Suprapubic skin (tissue), 4 donors: Measurements from ENCODE around the gene CAMTA1. TPM values are rescaled to one million over a fixed set of nuclear protein-coding genes. Genes with fewer than 3 reads are reported as not detected.

ENCODE experiments used
- DNase-seq, 2 donors: peaks; one replicate each; pipeline ENCODE4 v3.0.0-alpha.2; 2019; ENCODE audit warnings: low spot score in 2 of 2
- H3K27ac ChIP-seq: fragments of 200-600 bp; sonication (generic); one replicate; pipeline ENCODE4 v1.5.1; 2019
- H3K27me3 ChIP-seq: fragments of 200-600 bp; sonication (generic); one replicate; pipeline ENCODE4 v1.5.1; 2019
- H3K36me3 ChIP-seq: fragments of 200-600 bp; sonication (generic); one replicate; pipeline ENCODE4 v1.5.1; 2019
- H3K4me1 ChIP-seq: fragments of 200-600 bp; sonication (generic); one replicate; pipeline ENCODE4 v1.5.1; 2019
- H3K4me3 ChIP-seq: fragments of 200-600 bp; sonication (generic); one replicate; pipeline ENCODE4 v1.5.1; 2019; ENCODE audit warnings: mild to moderate bottlenecking
- H3K9me3 ChIP-seq: fragments of 200-600 bp; sonication (generic); one replicate; pipeline ENCODE4 v1.5.1; 2019
- CTCF ChIP-seq, 2 donors: fragments of 200-600 bp in 1 of 2; fragments of 450-650 bp in 1 of 2; sonication (generic) in 1 of 2; IDR thresholded peaks; one replicate each; pipeline ENCODE4 v1.5.1; 2016 to 2019; ENCODE audit warnings: antibody characterized with exemption in 2 of 2, mild to moderate bottlenecking in 1 of 2, moderate library complexity in 1 of 2
- EP300 ChIP-seq: sonication (generic); formaldehyde crosslinking; IDR thresholded peaks from one replicate; pipeline ENCODE4 v1.6.1; 2017; ENCODE audit warnings: antibody characterized with exemption
- POLR2A ChIP-seq, 2 donors: fragments of 450-650 bp; IDR thresholded peaks; one replicate each; pipeline ENCODE4 v1.6.1; 2017; ENCODE audit warnings: antibody characterized with exemption in 2 of 2, mild to moderate bottlenecking in 2 of 2, moderate library complexity in 2 of 2
- POLR2AphosphoS5 ChIP-seq, 3 donors: sonication (generic); formaldehyde crosslinking; IDR thresholded peaks; one replicate each; pipeline ENCODE4 v1.6.1; 2017; ENCODE audit warnings: antibody characterized with exemption in 3 of 3
- WGBS: methylation state at CpG from one replicate; pipeline ENCODE4 v1.1.5; 2018; 5-methylcytosine and 5-hydroxymethylcytosine counted together
- total RNA-seq, 4 donors: library from RNA; depleted of rRNA; stranded (reverse); fragments of >200 nt; gene quantifications; one replicate each; pipeline ENCODE4 v1.1.0, GENCODE V29; 2016

The CAMTA1 gene
- total RNA-seq, 4 donors from 2014 or later, result 40.4 to 54.1 (median 46.6) TPM

- Histone ChIP-seq H3K27me3 (peaks cover 37% of the 10 kb centered on the region), H3K9me3 (peaks cover 3% of the 10 kb centered on the region), H3K27ac (no peak overlapping the region), H3K4me3 (no peak overlapping the region), H3K36me3 (no peaks in the 10 kb centered on the region), H3K4me1 (no peaks in the 10 kb centered on the region)
- TF ChIP-seq POLR2AphosphoS5 (IDR thresholded peaks at IDR 0.05) (no peak), CTCF (IDR thresholded peaks at IDR 0.05) (no peak), POLR2A (IDR thresholded peaks at IDR 0.05) (no peak), EP300 (no peak)
- no peak for DNase-seq
- WGBS, result 9% methylated on average over 4 of the region's 4 CpGs
These were observed 261.1 kb downstream of the CAMTA1 start for GRCh38 chr1:7046314-7046713.

GRCh38 chr1:7046891-7047290 is 261.6 kb downstream of the CAMTA1 start:
- Histone ChIP-seq H3K9me3 (peaks cover 3% of the 10 kb centered on the region), H3K27me3 (peaks cover 36% of the 10 kb centered on the region), H3K27ac (no peak overlapping the region), H3K4me1 (no peaks in the 10 kb centered on the region), H3K4me3 (no peak overlapping the region), H3K36me3 (no peaks in the 10 kb centered on the region)
- 89% methylated on average over 1 of the region's 1 CpG for WGBS
- no peak for TF ChIP-seq POLR2AphosphoS5 (IDR thresholded peaks at IDR 0.05)
- TF ChIP-seq POLR2A (IDR thresholded peaks at IDR 0.05), result no peak
- no peak for TF ChIP-seq EP300
- no peak for TF ChIP-seq CTCF (IDR thresholded peaks at IDR 0.05)
- DNase-seq, result no peak

- Histone ChIP-seq H3K4me1 (no peaks in the 10 kb centered on the region), H3K27me3 (peaks cover 36% of the 10 kb centered on the region), H3K36me3 (no peaks in the 10 kb centered on the region), H3K9me3 (peaks cover 3% of the 10 kb centered on the region), H3K27ac (no peak overlapping the region), H3K4me3 (no peak overlapping the region)
- TF ChIP-seq POLR2AphosphoS5 (IDR thresholded peaks at IDR 0.05) (no peak), EP300 (no peak), POLR2A (IDR thresholded peaks at IDR 0.05) (no peak), CTCF (IDR thresholded peaks at IDR 0.05) (no peak)
- WGBS, result 69% methylated on average over 2 of the region's 2 CpGs
- DNase-seq, result no peak
These were observed 262.6 kb downstream of the CAMTA1 start for GRCh38 chr1:7047866-7048265.

GRCh38 chr1:7048395-7048794 is 263.1 kb downstream of the CAMTA1 start:
- H3K4me3 ChIP-seq, result no peak overlapping the region
- no peak for TF ChIP-seq POLR2A (IDR thresholded peaks at IDR 0.05)
- TF ChIP-seq POLR2AphosphoS5 (IDR thresholded peaks at IDR 0.05), result no peak
- TF ChIP-seq CTCF (IDR thresholded peaks at IDR 0.05), result no peak
- no peak for TF ChIP-seq EP300
- no peaks in the 10 kb centered on the region for H3K36me3 ChIP-seq
- peaks cover 3% of the 10 kb centered on the region for H3K9me3 ChIP-seq
- 79% methylated on average over 10 of the region's 10 CpGs for WGBS
- H3K4me1 ChIP-seq, result no peaks in the 10 kb centered on the region
- H3K27me3 ChIP-seq, result peaks cover 33% of the 10 kb centered on the region
- DNase-seq, result no peak
- no peak overlapping the region for H3K27ac ChIP-seq

GRCh38 chr1:7049913-7050625 is 264.8 kb downstream of the CAMTA1 start:
- DNase-seq, result no peak
- Histone ChIP-seq H3K4me1 (no peaks in the 10 kb centered on the region), H3K27me3 (peaks cover 21% of the 10 kb centered on the region), H3K27ac (no peak overlapping the region), H3K36me3 (no peaks in the 10 kb centered on the region), H3K9me3 (peaks cover 3% of the 10 kb centered on the region), H3K4me3 (no peak overlapping the region)
- TF ChIP-seq POLR2AphosphoS5 (IDR thresholded peaks at IDR 0.05), result no peak
- TF ChIP-seq POLR2A (IDR thresholded peaks at IDR 0.05), result no peak
- TF ChIP-seq CTCF (IDR thresholded peaks at IDR 0.05), result no peak
- no peak for TF ChIP-seq EP300
- 84% methylated on average over 20 of the region's 25 CpGs for WGBS
